Neural progenitor cell (in vitro differentiated cells): ENCODE results near the gene TMEM250. TPM values are rescaled to one million over a fixed set of nuclear protein-coding genes. Genes with fewer than 3 reads are reported as not detected.
"Not testable (repeated sequence)": the region's sequence is repeated elsewhere in the genome, so short reads cannot be mapped to it uniquely, and the experiment has no call there.

Experiments
- DNase-seq: peaks from one replicate; pipeline ENCODE4 v3.0.0-alpha.2; 2016; ENCODE audit warnings: low spot score
- H2AFZ ChIP-seq: fragments of 200-600 bp; sonication (generic); replicated peaks from 2 replicates; pipeline ENCODE4 v1.6.1; 2016; ENCODE audit warnings: antibody characterized with exemption
- H3F3A ChIP-seq: fragments of 200-600 bp; sonication (generic); 2 replicates; pipeline ENCODE4 v1.6.1; 2016; ENCODE audit warnings: antibody characterized with exemption, low read depth
- H3K27ac ChIP-seq: fragments of 200-600 bp; sonication (generic); 2 replicates; pipeline ENCODE4 v1.5.1; 2016; ENCODE audit warnings: mild to moderate bottlenecking
- H3K27me3 ChIP-seq: fragments of 200-600 bp; sonication (generic); 2 replicates; pipeline ENCODE4 v1.6.1; 2016; ENCODE audit warnings: mild to moderate bottlenecking, moderate library complexity
- H3K36me3 ChIP-seq: fragments of 200-600 bp; sonication (generic); 2 replicates; pipeline ENCODE4 v1.5.1; 2016
- H3K4me1 ChIP-seq: fragments of 200-600 bp; sonication (generic); 2 replicates; pipeline ENCODE4 v1.6.1; 2016; ENCODE audit warnings: mixed run types
- H3K4me2 ChIP-seq: fragments of 200-600 bp; sonication (generic); 2 replicates; pipeline ENCODE4 v1.6.1; 2016
- H3K4me3 ChIP-seq: fragments of 200-600 bp; sonication (generic); 2 replicates; pipeline ENCODE4 v1.5.1; 2016
- H3K79me2 ChIP-seq: fragments of 200-600 bp; sonication (generic); 2 replicates; pipeline ENCODE4 v1.6.1; 2016; ENCODE audit warnings: low read depth
- H3K9ac ChIP-seq: fragments of 200-600 bp; sonication (generic); 2 replicates; pipeline ENCODE4 v1.6.1; 2016
- H3K9me3 ChIP-seq: fragments of 200-600 bp; sonication (generic); 2 replicates; pipeline ENCODE4 v1.5.1; 2016; ENCODE audit warnings: low read depth
- H4K20me1 ChIP-seq: fragments of 200-600 bp; sonication (generic); 2 replicates; pipeline ENCODE4 v1.6.1; 2016; ENCODE audit warnings: low read depth
- H3K27ac Mint-ChIP-seq: 3 replicates; pipeline ENCODE4 v1.8.0; 2021; ENCODE audit warnings: mixed read lengths
- H3K27me3 Mint-ChIP-seq: 2 replicates; pipeline ENCODE4 v1.8.0; 2022; ENCODE audit warnings: low read depth, mild to moderate bottlenecking, inconsistent platforms, moderate library complexity, mixed read lengths; ENCODE audit not compliant: insufficient read depth
- H3K36me3 Mint-ChIP-seq: 3 replicates; pipeline ENCODE4 v1.8.0; 2021; ENCODE audit warnings: mixed read lengths
- H3K4me1 Mint-ChIP-seq: 3 replicates; pipeline ENCODE4 v1.8.0; 2021; ENCODE audit warnings: mixed read lengths
- H3K4me3 Mint-ChIP-seq: 3 replicates; pipeline ENCODE4 v1.8.0; 2021; ENCODE audit warnings: mild to moderate bottlenecking, moderate library complexity, mixed read lengths
- H3K9me3 Mint-ChIP-seq: 3 replicates; pipeline ENCODE4 v1.8.0; 2020; ENCODE audit warnings: mixed read lengths
- CTCF ChIP-seq: fragments of 200-600 bp; sonication (generic); IDR thresholded peaks from 2 replicates; pipeline ENCODE4 v1.5.1; 2017; ENCODE audit warnings: antibody characterized with exemption, mild to moderate bottlenecking
- EZH2 ChIP-seq: fragments of 200-600 bp; sonication (generic); IDR thresholded peaks from 2 replicates; pipeline ENCODE4 v1.6.1; 2017; ENCODE audit warnings: antibody characterized with exemption, mild to moderate bottlenecking, moderate library complexity
- EZH2phosphoT487 ChIP-seq: fragments of 200-600 bp; sonication (generic); IDR thresholded peaks from 2 replicates; pipeline ENCODE4 v1.6.1; 2017; ENCODE audit warnings: antibody characterized with exemption
- total RNA-seq: library from RNA; depleted of rRNA; stranded (reverse); fragments of >200 nt; gene quantifications from 2 replicates; pipeline ENCODE4 v1.2.3, GENCODE V29; 2015; ENCODE audit warnings: low replicate concordance

Gene TMEM250
- total RNA-seq, 1 donor from 2014 or later: 16.3 TPM

DNA sequence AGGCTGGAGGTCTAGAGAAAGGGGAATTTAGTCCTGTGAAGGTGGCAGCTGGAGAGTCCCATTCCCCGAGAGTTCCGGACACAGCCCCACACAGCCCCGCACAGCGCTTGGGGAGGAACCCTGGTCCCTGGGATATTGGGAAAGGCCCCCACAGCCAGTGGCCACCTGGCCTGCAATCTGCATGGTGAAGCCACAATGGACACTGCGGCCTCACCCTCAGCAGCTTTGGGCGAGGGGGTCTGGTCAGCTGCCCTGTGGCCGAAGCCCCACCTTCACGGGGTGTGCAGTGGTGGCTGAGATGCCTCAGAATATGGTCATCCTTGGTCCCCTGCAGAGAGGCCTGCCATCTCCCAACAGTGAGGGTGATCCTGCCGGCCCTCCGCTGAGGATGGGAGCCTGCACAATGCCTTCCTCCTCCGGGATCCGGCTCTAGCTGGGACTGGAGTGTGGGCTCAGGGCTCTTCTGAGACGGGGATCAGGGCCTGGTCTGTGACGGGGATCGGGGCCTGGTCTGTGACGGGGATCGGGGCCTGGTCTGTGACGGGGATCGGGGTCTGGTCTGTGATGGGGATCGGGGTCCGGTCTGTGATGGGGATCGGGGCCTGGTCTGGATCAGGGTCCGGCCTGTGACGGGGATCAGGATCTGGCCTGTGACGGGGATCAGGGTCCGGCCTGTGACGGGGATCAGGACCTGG is 33.3 kb upstream of the TMEM250 start:
- Histone ChIP-seq H3K4me1 (peaks cover 19% of the 10 kb centered on the region), H3K79me2 (no peaks in the 10 kb centered on the region), H3K4me2 (peak overlapping the region; percentile 34), H3K36me3 (no peaks in the 10 kb centered on the region), H3F3A (peaks cover 29% of the 10 kb centered on the region), H3K27ac (no peak overlapping the region), H3K4me3 (no peak overlapping the region), H4K20me1 (no peaks in the 10 kb centered on the region), H3K9me3 (no peaks in the 10 kb centered on the region), H3K27me3 (peaks cover 17% of the 10 kb centered on the region), H3K9ac (no peak overlapping the region), H2AFZ (no peak overlapping the region)
- DNase-seq: no peak
- peaks cover 25% of the 10 kb centered on the region for H3K27me3 Mint-ChIP-seq
- TF ChIP-seq CTCF (no peak), EZH2phosphoT487 (no peak), EZH2 (no peak)
- no peaks in the 10 kb centered on the region for H3K9me3 Mint-ChIP-seq
- H3K27ac Mint-ChIP-seq: peak overlapping the region; percentile 81
- no peaks in the 10 kb centered on the region for H3K36me3 Mint-ChIP-seq
- H3K4me1 Mint-ChIP-seq: peaks cover 31% of the 10 kb centered on the region
- peak overlapping the region; percentile 41 for H3K4me3 Mint-ChIP-seq

DNA sequence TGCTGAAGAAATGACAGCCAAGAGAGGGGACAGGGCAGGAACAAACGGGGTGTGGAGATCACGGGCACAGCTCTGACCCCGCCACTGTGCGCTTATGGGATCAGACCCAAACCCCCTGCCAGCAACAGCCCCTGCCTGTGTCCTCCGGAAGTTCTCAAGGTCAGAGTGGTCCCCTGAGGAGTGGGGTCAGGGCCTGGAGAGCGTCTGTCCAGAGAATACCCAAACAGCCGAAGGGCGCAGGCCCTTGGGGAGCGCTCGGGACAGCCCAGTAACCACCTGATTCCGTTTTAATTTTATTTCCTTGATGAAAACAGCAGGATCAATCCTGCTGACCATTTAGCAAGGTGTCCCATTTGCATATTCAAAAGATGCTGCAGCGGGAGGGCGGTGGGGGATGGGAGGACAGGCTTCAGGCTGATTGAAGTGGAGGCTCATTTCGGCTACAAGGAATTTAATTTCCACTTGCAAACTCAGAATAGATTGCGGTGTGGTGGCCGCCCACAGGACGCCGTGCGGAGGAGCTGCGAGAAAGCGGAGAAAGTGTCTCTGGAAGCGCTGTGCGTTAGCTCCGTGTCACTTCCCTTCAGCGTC is 32.6 kb upstream of the TMEM250 start:
- peak overlapping the region; percentile 34 for H3K4me2 ChIP-seq
- no peaks in the 10 kb centered on the region for H3K79me2 ChIP-seq
- H3F3A ChIP-seq: peaks cover 29% of the 10 kb centered on the region
- Mint-ChIP-seq H3K4me3 (peak overlapping the region; percentile 41), H3K27ac (peak overlapping the region; percentile 81), H3K9me3 (no peaks in the 10 kb centered on the region), H3K4me1 (peaks cover 26% of the 10 kb centered on the region), H3K27me3 (peaks cover 25% of the 10 kb centered on the region), H3K36me3 (no peaks in the 10 kb centered on the region)
- no peaks in the 10 kb centered on the region for H4K20me1 ChIP-seq
- H3K36me3 ChIP-seq: no peaks in the 10 kb centered on the region
- H3K9me3 ChIP-seq: no peaks in the 10 kb centered on the region
- H3K9ac ChIP-seq: no peak overlapping the region
- no peak overlapping the region for H3K27ac ChIP-seq
- peaks cover 17% of the 10 kb centered on the region for H3K27me3 ChIP-seq
- H2AFZ ChIP-seq: no peak overlapping the region
- peak; percentile 54 for DNase-seq
- TF ChIP-seq EZH2 (no peak), EZH2phosphoT487 (no peak), CTCF (no peak)
- peaks cover 19% of the 10 kb centered on the region for H3K4me1 ChIP-seq
- H3K4me3 ChIP-seq: no peak overlapping the region

GRCh38 chr9:136150664-136151213 is 32.1 kb upstream of the TMEM250 start:
- not testable (repeated sequence) for DNase-seq, H3K36me3 Mint-ChIP-seq, H3K79me2 ChIP-seq, H3K36me3 ChIP-seq, H3K4me3 ChIP-seq, H3K9me3 ChIP-seq, H3K4me2 ChIP-seq, H3K9me3 Mint-ChIP-seq, H2AFZ ChIP-seq, H3K27ac ChIP-seq, H3K4me3 Mint-ChIP-seq, H4K20me1 ChIP-seq, H3K27ac Mint-ChIP-seq, H3K9ac ChIP-seq
- peaks cover 19% of the 10 kb centered on the region for H3K4me1 ChIP-seq
- H3K27me3 ChIP-seq: peaks cover 17% of the 10 kb centered on the region
- peaks cover 22% of the 10 kb centered on the region for H3K27me3 Mint-ChIP-seq
- H3F3A ChIP-seq: peaks cover 29% of the 10 kb centered on the region
- peaks cover 23% of the 10 kb centered on the region for H3K4me1 Mint-ChIP-seq

DNA sequence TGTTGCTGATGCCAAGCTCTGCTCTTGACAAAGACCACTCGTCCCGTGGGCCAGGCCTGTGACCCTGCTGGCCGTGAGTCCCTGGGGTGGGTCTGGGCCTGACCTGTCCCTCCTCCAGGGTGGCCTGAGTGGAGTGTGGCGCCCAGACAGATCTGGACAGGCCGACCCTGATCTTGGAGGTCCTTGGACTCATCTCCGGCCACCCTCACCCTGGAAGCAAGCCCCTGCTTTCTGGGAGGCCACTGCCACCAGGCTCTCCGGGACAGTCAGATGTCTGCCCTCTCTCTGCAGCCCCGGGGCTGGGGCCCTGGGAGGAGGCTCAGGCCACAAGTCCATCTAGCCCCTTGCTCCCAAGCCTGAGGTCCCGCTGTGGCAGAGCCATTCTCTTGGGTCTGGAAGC is 31.2 kb upstream of the TMEM250 start:
- no peaks in the 10 kb centered on the region for H4K20me1 ChIP-seq
- Mint-ChIP-seq H3K4me1 (peaks cover 14% of the 10 kb centered on the region), H3K36me3 (no peaks in the 10 kb centered on the region), H3K9me3 (no peaks in the 10 kb centered on the region), H3K4me3 (no peak overlapping the region), H3K27me3 (peaks cover 15% of the 10 kb centered on the region), H3K27ac (no peak overlapping the region)
- H3K4me1 ChIP-seq: peaks cover 19% of the 10 kb centered on the region
- no peak overlapping the region for H3K4me2 ChIP-seq
- DNase-seq: no peak
- no peak overlapping the region for H3K27ac ChIP-seq
- H2AFZ ChIP-seq: no peak overlapping the region
- H3K9me3 ChIP-seq: no peaks in the 10 kb centered on the region
- no peak overlapping the region for H3K9ac ChIP-seq
- peaks cover 17% of the 10 kb centered on the region for H3K27me3 ChIP-seq
- no peaks in the 10 kb centered on the region for H3K36me3 ChIP-seq
- no peak overlapping the region for H3K4me3 ChIP-seq
- peaks cover 29% of the 10 kb centered on the region for H3F3A ChIP-seq
- TF ChIP-seq EZH2phosphoT487: no peak
- no peak for TF ChIP-seq CTCF
- no peak for TF ChIP-seq EZH2
- H3K79me2 ChIP-seq: no peaks in the 10 kb centered on the region
